ENCODE data around the gene TRIM65. TPM values are rescaled to one million over a fixed set of nuclear protein-coding genes. Genes with fewer than 3 reads are reported as not detected.

The TRIM65 gene
- total and polyA plus RNA-seq, 2 of the 13 experiments (the other 11 are each of a cell fraction or from before 2014, with no cell fraction given) = 10.3 to 22.4 TPM

- no peak for TF ChIP-seq TCF12 (IDR thresholded peaks at IDR 0.05)
- no peak for TF ChIP-seq TCF12 (CRISPR knock-in tag; IDR thresholded peaks at IDR 0.05)
- 0 out of 2 replicates have a peak, but pooled peaks have one; percentile 32 for TF ChIP-seq GFI1 (CRISPR knock-in tag; IDR thresholded peaks at IDR 0.05; ENCODE audit: borderline replicate concordance)
- TF ChIP-seq XRCC5 (optimal IDR thresholded peaks at IDR 0.05; ENCODE audit: low read length) = peak; percentile 95
- TF ChIP-seq, protein P1, sequence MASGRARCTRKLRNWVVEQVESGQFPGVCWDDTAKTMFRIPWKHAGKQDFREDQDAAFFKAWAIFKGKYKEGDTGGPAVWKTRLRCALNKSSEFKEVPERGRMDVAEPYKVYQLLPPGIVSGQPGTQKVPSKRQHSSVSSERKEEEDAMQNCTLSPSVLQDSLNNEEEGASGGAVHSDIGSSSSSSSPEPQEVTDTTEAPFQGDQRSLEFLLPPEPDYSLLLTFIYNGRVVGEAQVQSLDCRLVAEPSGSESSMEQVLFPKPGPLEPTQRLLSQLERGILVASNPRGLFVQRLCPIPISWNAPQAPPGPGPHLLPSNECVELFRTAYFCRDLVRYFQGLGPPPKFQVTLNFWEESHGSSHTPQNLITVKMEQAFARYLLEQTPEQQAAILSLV (CRISPR knock-in tag; IDR thresholded peaks at IDR 0.05; ENCODE audit: borderline replicate concordance) = 0 out of 2 replicates have a peak, but pooled peaks have one; percentile 6
- 0 out of 2 replicates have a peak, but pooled peaks have one; percentile 17 for TF ChIP-seq ZNF180 (CRISPR knock-in tag; IDR thresholded peaks at IDR 0.05; ENCODE audit: borderline replicate concordance, low read depth)
- TF ChIP-seq, protein P2, sequence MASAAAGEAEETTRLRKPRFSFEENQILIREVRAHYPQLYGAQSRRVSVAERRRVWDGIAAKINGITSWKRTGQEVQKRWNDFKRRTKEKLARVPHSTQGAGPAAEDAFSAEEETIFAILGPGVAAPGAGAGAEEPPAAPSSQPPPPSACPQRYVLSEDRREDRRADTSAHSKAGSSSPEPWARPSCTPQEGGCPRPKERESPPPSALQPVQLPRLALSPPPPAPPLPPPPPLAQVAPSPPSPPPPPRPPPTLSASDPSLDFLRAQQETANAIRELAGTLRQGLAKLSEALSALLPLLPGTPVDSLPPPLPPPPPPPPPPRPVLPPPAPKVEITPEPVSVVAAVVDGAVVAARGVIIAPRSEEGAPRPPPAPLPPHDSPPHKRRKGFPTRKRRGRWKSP (CRISPR knock-in tag; IDR thresholded peaks at IDR 0.05) = peak; percentile 59
- TF ChIP-seq MTF1 (CRISPR knock-in tag; IDR thresholded peaks at IDR 0.05) = no peak
- TF ChIP-seq ZNF281 (CRISPR knock-in tag; IDR thresholded peaks at IDR 0.05; ENCODE audit: borderline replicate concordance) = peak; percentile 15; the same call in 1 of the 2 replicates
- peak; percentile 80 for TF ChIP-seq MTA1 (CRISPR knock-in tag; IDR thresholded peaks at IDR 0.05; ENCODE audit: borderline replicate concordance)
- TF ChIP-seq PATZ1 (CRISPR knock-in tag; IDR thresholded peaks at IDR 0.05) = peak; percentile 88
- TF ChIP-seq FOXK1 (CRISPR knock-in tag; IDR thresholded peaks at IDR 0.05; ENCODE audit: borderline replicate concordance, low read depth) = no peak; the same call in 1 of the 2 replicates
- peak; percentile 51 for TF ChIP-seq TEAD3 (CRISPR knock-in tag; optimal IDR thresholded peaks at IDR 0.05; ENCODE audit: borderline replicate concordance)
- 0 out of 2 replicates have a peak, but pooled peaks have one; percentile 24 for TF ChIP-seq ZNF292 (CRISPR knock-in tag; IDR thresholded peaks at IDR 0.05; ENCODE audit: borderline replicate concordance, low read depth)
- TF ChIP-seq, protein P3, sequence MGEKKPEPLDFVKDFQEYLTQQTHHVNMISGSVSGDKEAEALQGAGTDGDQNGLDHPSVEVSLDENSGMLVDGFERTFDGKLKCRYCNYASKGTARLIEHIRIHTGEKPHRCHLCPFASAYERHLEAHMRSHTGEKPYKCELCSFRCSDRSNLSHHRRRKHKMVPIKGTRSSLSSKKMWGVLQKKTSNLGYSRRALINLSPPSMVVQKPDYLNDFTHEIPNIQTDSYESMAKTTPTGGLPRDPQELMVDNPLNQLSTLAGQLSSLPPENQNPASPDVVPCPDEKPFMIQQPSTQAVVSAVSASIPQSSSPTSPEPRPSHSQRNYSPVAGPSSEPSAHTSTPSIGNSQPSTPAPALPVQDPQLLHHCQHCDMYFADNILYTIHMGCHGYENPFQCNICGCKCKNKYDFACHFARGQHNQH (CRISPR knock-in tag; IDR thresholded peaks at IDR 0.05) = peak; percentile 37; the same call in 1 of the 2 replicates
- TF ChIP-seq ZNF75D (CRISPR knock-in tag; IDR thresholded peaks at IDR 0.05; ENCODE audit: borderline replicate concordance) = no peak
- TF ChIP-seq, protein P4, sequence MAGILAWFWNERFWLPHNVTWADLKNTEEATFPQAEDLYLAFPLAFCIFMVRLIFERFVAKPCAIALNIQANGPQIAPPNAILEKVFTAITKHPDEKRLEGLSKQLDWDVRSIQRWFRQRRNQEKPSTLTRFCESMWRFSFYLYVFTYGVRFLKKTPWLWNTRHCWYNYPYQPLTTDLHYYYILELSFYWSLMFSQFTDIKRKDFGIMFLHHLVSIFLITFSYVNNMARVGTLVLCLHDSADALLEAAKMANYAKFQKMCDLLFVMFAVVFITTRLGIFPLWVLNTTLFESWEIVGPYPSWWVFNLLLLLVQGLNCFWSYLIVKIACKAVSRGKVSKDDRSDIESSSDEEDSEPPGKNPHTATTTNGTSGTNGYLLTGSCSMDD (CRISPR knock-in tag; IDR thresholded peaks at IDR 0.05) = no peak
- no peak for TF ChIP-seq KDM6A (CRISPR knock-in tag; IDR thresholded peaks at IDR 0.05; ENCODE audit: low read depth)
- TF ChIP-seq RCOR2 (CRISPR knock-in tag; IDR thresholded peaks at IDR 0.05) = peak; percentile 32; the same call in 1 of the 2 replicates
These were observed 48.0 kb downstream of the TRIM65 start (continued) for GRCh38 chr17:75848523-75849278.

Data from HepG2 (cell line).